HG03103 (cell line): ENCODE results near the gene KIF25.

Experiments
- ATAC-seq: cut with Tn5 transposase; IDR thresholded peaks from one replicate; pipeline ENCODE4 v1.9.1; 2021; ENCODE audit warnings: low read depth; ENCODE audit not compliant: unreplicated experiment

KIF25 gene

DNA sequence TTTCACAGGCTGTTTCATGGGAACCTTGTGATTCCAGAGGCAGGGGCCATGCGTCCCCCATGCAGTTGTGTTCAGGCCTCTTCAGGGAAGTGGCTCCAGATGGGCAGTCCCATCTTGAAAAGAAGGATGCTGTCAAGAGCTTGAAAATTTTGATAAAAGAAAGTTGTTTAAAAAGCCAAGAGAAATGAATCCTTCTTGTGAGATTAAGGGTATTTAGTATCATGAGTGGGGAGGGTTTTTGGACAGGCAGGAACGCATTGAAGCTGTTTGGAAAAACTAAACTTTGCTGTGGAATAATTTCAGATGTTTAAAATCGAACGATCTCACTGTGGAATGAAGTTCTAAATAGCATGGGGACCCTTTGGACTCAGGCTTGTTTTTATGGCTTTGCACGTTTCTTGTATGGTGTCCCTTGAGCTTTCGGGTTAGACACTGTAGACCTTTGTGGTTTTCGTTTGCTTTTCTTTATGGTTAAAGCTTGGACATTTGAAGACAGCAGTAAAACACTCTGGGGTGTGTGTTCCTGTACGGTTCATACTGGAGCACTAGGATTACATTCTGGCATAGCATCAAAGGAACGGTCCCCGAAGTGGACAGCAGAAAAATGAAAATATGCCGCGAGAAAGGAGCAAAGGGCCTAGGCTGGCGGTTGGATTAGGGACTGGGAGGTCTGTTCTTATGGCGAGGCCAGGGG is 18.2 kb downstream of the KIF25 start:
- ATAC-seq: no peak

DNA sequence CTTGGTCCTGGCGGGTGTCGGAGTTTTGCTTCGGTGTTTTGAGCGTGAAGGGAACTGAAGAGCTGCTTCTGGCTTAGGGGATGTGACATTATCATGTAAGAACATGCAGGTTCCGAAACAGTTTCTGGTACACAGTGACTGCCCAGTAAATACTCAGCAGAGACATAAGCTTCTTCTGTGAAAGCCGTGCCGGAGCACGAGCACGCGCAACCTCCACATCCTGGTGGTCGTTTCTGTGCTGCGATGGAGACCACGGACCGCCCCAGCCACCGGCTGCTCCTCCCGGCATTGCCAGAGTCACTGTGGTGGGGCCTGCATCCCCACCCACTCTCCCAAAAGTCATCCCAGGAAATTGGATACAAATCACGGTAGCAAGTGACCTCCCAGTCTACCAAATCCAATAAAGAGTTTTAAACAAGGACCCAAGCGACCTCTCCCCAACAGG is 18.7 kb downstream of the KIF25 start:
- ATAC-seq: no peak

DNA sequence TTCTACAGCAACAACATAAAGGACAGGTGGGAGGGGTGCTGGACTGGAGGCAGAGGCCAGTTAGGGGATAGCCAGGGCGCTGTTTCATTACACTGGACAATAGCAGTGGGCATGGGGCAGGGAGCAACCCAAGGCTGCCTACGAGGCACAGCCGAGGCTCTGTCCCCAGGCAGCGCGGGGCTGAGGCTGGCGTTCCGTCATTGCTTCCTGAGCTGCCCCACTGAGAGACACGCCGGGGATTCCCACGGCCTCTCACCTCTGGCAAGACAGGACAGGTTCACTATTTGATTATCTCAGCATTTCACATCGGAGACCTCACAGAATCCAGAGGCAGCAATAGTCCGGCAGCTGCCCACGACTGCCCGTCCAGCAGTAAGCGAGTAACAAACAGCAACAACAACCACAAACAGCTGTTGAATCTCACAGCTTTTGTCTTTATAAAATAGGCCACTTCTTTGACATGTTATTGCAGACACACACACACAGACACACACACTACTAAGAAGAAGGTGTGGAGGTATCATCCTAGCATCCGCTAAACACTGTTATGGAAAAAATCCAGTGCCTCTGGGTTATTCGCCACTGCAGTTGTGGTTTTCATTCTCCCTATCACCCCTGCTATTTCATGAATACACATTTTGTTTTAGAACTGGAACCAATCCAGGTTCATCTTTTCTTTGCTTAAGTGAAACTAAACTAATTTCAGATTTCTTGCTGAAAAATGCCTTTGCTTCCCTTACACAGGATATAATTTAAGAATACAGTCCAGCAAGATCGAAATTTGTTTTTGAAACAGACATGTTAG is 19.5 kb downstream of the KIF25 start:
- no peak for ATAC-seq

DNA sequence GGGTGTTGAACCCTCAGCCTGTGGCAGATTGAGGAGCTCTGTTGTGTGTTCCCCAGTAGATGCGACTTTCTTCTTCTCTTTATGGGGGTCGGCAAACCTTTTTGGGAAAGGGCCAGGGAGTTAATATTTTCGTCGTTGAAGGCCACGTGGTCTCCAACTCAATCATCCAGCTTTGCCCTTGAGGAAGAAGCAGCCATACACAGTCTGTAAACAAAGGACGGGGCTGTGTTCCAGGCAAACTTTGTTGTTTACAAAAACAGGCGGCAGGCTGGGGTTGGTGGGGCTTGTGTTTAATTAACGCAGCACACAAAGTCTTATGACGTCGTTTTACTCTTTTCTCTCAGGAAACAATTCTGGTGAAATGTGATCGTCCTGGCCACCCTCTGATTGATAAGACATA is 20.2 kb downstream of the KIF25 start:
- no peak for ATAC-seq

DNA sequence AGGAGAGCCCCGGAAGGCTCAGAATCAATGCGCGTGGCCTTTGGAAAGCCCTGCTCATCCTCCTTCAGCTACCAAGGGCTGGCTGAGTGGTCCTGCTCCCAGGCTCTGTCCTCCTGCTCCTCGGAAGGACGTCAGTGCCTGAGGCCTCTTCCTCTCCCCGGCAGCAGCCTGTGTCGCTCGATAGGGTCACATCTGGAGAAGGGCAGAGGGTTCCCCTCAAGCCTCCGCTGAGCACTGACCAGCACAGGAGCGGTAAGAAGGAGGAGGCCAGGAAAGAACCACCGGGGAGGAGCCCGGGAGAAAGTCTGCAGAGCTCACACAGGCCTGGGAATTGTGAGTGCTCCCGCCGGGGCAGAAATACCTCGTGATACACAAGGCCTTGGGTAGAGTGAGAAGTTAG is 21.2 kb downstream of the KIF25 start:
- ATAC-seq: no peak

DNA sequence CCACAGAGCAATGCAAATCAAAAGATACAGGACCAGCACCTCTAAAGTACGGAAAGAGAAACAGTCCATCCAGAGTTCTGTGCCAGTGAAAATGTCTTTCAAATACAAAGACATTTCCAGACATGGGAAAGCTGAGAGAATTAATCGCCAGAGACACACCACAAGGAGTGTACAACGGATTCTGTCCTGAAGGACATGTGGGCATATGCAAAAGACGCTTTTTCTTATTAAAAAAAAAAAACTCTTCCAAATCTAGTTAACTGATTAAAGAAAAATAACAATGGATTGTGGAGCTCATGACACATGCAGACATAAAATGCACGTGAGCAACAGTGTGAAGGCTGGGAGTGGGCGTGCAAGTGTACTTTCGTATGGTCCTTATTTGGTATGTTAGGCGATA is 22.8 kb downstream of the KIF25 start:
- no peak for ATAC-seq

DNA sequence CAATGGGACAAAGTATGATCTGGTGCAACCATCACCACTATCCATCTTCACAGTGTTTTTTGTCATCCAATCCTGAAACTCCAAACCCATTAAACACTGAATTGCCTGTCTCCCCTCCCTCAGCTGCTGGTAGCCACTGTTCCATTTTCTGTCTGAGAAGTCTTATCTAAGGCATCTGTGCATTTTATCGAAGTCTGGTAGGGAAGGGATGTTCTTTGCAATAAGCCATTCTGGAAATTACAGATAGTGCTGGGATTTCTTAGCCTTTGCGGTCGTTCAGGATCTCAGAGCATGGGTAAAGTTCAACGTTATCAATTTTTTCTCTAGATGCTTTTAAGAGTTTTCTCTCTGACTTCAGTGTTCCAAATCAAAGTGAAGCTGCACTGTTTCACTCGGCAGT is 24.1 kb downstream of the KIF25 start:
- ATAC-seq: no peak

DNA sequence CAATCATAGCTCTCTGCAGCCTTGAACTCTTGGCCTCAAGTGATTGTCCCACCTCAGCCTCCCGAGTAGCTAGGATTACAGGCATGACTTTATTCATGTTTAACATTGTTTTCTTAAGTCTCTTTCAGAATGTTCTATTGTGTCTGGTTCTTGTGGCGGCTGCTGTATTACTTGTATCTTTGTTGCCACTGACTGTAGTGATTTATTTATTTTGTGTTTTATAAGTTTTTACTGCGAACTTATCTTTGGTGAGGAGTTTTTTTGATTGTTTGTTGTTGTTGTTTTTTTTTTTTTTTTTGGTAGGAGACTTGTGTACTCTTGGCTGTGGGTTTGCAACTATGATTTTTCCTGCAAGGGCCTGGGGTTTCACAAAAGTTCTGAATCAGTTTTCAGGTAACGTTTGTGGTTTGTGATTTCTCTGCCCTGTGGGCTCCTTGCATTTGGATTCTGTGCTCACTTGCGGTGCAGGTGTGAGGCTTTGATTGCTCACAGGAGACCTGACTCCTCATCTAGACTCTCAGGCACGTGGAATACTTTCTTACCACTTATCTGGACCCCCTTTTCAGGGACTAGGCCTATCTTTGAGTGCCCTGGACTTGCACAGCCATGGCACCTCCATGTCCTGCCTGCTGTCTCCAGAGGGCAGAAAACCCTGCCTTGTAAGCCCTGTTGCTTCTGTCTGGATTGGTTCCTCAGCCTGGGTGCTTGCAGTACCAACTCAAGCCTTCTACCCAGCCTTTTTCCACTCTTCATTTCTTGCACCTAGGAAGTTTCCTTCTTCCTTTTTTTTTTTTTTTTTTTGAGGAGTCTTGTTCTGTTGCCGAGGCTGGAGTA is 25.2 kb downstream of the KIF25 start:
- ATAC-seq: no peak

DNA sequence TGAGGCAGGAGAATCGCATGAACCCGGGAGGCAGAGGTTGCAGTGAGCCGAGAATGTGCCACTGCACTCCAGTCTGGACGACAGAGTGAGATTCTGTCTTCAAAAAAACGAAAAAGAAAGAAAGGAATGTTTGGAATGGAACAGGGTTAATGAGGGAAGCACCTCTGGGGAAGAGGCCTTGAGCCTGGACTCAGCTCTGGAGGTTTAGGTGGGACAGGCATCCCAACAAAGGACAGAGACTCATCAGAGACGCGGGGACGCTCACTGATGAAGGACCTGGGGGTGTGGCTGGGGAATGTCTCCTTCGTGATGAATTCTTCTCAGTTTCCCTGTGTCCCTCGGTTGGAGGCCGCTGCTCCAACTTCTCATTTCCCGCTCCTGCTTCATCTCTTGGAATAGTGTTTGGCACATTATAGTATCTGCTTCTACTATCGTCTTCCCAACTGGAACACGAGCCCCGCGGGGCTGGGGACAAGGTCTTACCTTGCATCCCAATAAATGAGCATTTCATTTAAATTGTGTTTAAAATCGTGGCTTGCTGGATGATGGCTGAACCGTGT is 27.6 kb downstream of the KIF25 start:
- no peak for ATAC-seq

DNA sequence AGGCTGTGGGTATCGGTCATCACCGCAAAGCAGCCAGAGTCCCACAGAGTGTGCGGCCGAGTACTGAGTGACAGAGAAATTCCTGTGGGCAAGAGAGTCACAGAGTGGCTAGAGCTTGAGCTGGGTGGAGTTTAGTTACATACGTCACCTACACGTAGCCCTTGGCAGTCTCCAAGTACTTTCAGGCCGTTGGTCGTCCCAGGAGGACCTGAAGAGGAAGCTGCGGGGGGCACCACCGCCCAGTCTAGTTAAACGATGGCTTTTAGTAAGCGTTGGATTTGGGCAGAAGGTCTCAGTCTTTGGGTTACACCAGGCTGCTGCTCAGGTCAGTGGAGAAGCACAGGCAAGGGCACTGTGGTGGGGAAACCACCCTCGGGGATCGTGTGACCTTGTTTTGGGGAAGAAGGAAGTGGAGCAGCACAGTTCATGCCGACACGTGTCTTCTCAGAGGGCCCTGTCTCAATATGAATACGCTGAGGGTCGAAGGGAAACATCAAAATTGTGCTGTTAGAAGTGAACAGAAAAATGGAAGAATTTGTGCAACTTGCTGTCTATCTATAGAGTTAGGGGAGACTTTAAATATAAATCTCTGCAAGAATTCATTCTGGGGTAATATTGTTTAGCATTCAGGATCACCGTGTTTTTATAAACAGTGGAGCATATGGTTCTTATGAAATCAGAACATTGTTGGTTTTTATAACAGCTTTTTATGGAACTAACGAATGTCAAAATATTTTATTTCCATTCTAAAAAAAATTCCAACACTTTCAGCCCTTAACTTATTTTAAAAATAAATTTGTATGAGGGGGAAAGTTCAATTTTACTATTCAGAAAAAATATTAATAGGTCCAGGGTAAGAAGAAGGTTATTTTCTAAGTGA is 28.6 kb downstream of the KIF25 start:
- no peak for ATAC-seq

DNA sequence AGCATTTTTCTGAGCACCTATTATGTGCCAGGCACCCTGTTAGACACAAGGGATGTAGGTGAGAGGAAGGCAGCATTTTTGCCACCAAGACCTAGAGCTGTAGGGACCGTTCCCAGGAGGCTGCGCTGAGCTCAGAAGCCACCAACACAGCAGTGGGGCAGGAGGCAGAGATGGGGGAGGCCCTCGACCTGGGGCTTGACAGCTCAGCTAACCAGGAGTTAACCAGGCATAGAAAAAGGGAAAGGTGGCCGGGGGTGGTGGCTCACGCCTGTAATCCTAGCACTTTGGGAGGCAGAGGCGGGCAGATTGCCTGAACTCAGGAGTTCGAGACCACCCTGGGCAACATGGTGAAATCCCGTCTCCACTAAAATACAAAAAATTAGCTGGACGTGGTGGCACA is 29.5 kb downstream of the KIF25 start:
- no peak for ATAC-seq

DNA sequence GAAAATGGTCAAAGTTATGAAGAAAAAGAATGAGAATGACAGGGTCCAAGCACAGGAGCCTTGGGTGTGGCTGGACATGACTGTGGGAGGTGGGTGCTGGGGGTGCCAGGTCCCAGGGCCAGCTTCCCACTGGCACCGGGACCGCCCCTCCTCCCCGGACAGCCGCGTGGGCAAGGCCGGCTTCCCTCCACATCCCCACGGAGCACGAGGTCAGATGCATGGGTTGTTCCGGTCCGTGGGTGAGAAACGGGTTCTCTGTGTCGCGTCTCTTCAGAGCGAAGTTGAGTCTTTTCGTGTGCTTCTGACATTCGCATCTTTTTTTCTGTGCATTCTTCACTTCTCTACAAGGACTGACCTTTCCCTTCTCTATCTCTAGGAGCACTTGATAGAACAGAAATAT is 30.1 kb downstream of the KIF25 start:
- no peak for ATAC-seq

DNA sequence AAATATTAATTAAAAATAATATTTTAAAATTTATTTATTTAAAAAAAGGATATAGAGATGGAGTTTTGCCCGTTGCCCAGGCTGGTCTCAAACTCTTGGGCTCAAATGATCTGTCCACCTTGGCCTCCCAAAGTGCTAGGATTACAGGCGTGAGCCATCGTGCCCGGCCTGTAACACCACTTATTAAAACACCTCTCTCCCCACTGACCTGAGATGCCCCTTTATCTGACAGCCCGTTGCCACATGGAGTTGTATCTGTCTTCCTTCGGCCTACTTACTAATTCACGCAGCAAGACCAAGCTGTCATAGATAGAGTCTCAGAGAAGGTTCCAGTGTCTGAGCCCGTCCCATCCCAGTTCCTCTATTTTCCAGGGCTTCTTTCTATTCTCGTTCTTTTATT is 30.7 kb downstream of the KIF25 start:
- ATAC-seq: no peak

DNA sequence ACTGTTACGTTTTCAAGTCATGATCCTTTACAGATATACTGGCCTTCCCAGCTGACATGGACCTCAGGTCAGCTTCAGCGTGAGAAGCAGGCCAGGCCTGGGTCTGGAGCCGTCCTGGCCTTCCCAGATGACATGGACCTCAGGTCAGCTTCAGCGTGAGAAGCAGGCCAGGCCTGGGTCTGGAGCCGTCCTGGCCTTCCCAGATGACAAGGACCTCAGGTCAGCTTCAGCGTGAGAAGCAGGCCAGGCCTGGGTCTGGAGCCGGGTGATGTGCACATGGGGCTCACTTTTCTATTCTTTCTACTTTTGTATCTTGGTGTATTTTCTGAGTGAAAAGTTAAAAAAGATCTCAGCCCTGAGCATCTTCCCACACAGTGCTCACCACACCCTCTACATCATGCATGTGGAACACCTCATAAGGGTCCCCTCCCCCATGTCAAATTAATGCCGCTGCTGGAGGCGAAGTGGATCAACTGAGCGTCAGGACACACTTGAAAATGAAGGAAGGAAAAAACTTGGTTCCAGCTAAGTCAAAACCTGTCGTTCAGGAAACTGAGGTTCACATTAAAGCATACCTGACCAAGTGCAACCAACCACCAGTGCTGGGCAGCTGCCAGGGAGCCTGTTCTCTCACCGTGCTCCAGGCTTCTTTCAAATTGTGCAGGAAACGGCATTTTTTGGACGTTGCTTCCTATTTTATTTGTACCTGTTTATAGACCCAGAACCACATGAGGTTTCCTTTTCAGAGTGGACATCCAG is 32.2 kb downstream of the KIF25 start:
- ATAC-seq: no peak

DNA sequence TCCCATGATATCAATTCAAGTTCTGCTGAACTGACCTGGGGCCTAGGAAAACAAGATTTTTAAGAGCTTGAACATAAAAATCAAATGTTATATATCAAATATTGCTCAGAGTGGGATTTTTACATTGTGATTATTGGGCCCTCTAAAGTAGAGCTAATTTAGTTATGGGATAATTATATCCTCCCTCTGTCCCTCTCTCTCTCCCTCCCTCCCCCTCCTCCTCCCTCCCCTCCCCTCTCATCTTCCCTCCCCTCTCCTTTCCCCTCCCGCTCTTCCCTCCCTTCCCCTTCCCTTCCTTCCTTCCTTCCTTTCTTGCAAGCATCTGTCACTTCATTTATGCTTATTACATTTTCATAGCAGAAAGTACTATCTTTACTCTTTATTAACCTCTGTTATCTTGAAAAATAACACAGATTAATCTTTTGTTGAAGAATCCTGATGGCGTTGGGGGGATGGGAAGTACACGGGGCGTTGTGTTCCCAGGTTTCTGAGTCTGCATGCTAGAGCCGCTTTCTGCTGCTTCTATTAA is 32.8 kb downstream of the KIF25 start:
- ATAC-seq: no peak

DNA sequence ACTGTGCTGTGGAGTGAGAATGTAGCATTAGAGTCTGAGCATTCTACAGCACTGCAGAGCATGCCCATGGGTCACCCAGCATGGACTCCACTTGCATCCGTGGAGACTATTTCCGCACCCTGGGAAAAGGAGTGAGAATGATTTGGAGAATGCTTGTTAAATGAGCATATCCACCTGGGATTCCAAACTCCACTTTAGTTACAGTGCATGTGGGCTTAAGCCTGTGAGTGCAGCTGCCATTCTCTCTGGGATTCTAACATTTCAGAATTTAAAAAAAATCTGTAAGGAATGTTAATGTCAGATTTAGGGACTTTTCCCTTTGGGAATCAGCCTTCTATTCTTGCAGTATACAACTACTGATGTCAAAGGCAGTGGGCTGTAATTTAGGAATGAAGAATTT is 33.4 kb downstream of the KIF25 start:
- ATAC-seq: no peak

DNA sequence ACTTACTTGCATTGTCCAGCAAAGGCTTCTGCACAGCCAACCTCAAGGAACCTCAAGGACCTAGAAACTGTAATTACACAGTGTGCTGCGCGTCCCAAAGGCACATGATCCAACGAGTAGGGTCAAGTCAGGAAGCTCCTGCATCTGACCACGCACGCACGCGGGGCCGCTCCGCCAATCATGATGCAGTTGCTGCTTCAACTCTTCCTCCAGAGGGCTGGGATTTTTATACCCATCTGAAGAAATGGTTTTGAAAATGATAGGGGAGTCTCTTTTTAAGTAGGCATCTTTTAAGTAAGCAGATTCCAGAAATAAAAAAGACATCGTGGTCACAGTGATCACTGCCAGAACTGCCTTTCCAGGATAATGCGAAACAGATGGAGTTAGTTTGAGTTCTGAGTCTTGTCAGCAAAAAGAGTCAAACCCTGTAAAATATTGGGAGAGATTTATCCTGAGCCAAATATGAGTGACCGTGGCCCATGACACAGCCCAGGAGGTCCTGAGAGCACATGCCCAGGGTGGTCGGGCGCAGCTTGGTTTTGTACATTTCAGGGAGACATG is 34.0 kb downstream of the KIF25 start:
- no peak for ATAC-seq

DNA sequence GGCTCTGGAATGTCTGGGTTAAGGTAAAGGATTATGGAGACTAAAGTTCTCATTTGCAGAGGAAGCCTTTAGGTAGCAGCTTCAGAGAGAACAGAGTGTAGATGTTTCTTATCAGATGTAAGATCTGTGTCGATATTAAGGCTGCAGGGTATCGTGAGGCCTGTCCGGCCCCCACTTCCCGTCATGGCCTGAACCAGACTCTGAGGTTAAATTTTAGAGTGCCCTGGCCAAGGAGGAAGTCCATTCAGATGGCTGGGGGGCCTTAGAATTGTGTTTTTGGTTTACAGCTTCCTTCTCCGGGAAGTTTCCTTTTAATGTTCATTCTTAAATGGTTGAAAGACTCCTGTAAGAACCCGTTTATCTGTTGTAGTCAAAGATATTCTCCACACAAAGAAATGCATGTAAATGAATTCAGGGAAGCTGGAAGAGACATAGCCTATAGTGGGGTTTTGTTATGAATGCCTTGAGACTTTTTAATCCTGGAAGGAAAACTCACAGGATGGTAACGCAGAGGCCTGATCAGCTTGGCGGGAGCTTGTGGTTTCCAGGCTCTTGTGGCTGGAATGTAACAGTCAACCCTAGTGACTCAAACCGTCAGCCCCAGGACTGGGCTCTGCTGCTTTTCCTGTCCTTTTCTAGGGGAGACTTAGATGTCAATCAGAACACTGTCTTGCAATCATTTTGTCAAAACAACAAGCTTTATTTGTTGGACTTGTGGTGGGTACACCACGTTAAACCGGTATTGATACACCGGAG is 34.7 kb downstream of the KIF25 start:
- ATAC-seq: no peak
